K562 (cell line): ENCODE data around the gene CEP70. TPM values are rescaled to one million over a fixed set of nuclear protein-coding genes. Genes with fewer than 3 reads are reported as not detected.
"Not testable (repeated sequence)": the region's sequence is repeated elsewhere in the genome, so short reads cannot be mapped to it uniquely, and the experiment has no call there.

Experiments
- ATAC-seq: fragments of 200-7000 bp; cut with Tn5 transposase; 3 replicates; pipeline ENCODE4 v1.9.1; 2020; ENCODE audit warnings: moderate library complexity
- BruUV-seq: library from RNA; stranded (reverse); fragments of 400-500 nt; replicated peaks from 2 replicates; lab custom pipeline; 2021; lab: Mats Ljungman, UMichigan
- CTCF ChIA-PET: fragments of 300-600 bp; formaldehyde crosslinking; extraction: SDS; loops from one replicate; lab custom pipeline; 2021; ENCODE audit warnings: low intra/inter-chr PET ratio; lab: Yijun Ruan, JAX
- POLR2A ChIA-PET: fragments of 300-600, 350-650 bp; sonication (Branson Sonifier 250); formaldehyde crosslinking; extraction: SDS; loops from one replicate; lab custom pipeline; 2021; ENCODE audit warnings: antibody characterized with exemption, inconsistent platforms; lab: Yijun Ruan, JAX
- DNase-seq, 4 experiments: peaks; one replicate each; pipeline versions ENCODE4 v3.0.0 to v3.0.0-alpha.2; 2011 to 2018; ENCODE audit warnings: low spot score in 3 of 4, mixed read lengths in 3 of 4; ENCODE audit errors: extremely low read depth in 1 of 4
- FAIRE-seq: peaks from 2 replicates; lab custom pipeline; 2011; peaks lifted over from hg19 to GRCh38; lab: Jason Lieb, UNC
- H2AFZ ChIP-seq: 2 replicates; pipeline ENCODE4 v1.6.0; 2011; ENCODE audit warnings: low read depth, low read length, control low read depth, inconsistent platforms
- H3K27ac ChIP-seq: fragments of 200-600 bp; 3 replicates; pipeline ENCODE4 v1.8.0; 2011; ENCODE audit warnings: low read depth, mild to moderate bottlenecking, control low read depth, inconsistent platforms, low read length, moderate library complexity, mixed read lengths; ENCODE audit errors: extremely low read depth
- H3K27me3 ChIP-seq, 2 experiments: fragments of 300-600 bp in 1 of 2; 2 replicates in 1 of 2; 3 replicates in 1 of 2; pipeline versions ENCODE4 v1.6.0 to v1.8.0; 2011; ENCODE audit warnings: inconsistent platforms in 2 of 2, low read length in 2 of 2, mild to moderate bottlenecking in 1 of 2, mixed read lengths in 1 of 2, moderate library complexity in 1 of 2; ENCODE audit not compliant: control insufficient read depth in 2 of 2, insufficient read depth in 2 of 2
- H3K36me3 ChIP-seq: fragments of 300-600 bp; 3 replicates; pipeline ENCODE4 v1.8.0; 2011; ENCODE audit warnings: mild to moderate bottlenecking, low read length, inconsistent platforms; ENCODE audit not compliant: control insufficient read depth, insufficient read depth
- H3K4me1 ChIP-seq, 2 experiments: fragments of 200-600 bp in 1 of 2; replicated peaks in 1 of 2; 2 replicates in 1 of 2; 3 replicates in 1 of 2; pipeline versions ENCODE4 v1.5.1 to v1.8.0; 2011; ENCODE audit warnings: inconsistent platforms in 2 of 2, low read length in 2 of 2, mild to moderate bottlenecking in 1 of 2, mixed read lengths in 1 of 2, moderate library complexity in 1 of 2; ENCODE audit not compliant: control insufficient read depth in 2 of 2, insufficient read depth in 2 of 2
- H3K4me2 ChIP-seq: 2 replicates; pipeline ENCODE4 v1.6.1; 2011; ENCODE audit warnings: low read length, control low read depth, inconsistent platforms, mixed read lengths; ENCODE audit not compliant: insufficient read depth
- H3K4me3 ChIP-seq: fragments of 200-600 bp; sonication (generic), shearing (Covaris generic); 2 replicates; pipeline ENCODE4 v1.5.1; 2016; ENCODE audit warnings: control low read depth, inconsistent platforms
- H3K79me2 ChIP-seq: fragments of 200-600 bp; 3 replicates; pipeline ENCODE4 v1.8.0; 2011; ENCODE audit warnings: low read length, inconsistent platforms; ENCODE audit not compliant: control insufficient read depth, insufficient read depth
- H3K9ac ChIP-seq, 2 experiments: 2 replicates each; pipeline versions ENCODE4 v1.6.0 to v1.6.1; 2011; ENCODE audit warnings: low read depth in 2 of 2, low read length in 2 of 2, control low read depth in 1 of 2, inconsistent platforms in 1 of 2, mild to moderate bottlenecking in 1 of 2, mixed read lengths in 1 of 2; ENCODE audit not compliant: insufficient read depth in 1 of 2
- H3K9me1 ChIP-seq: one replicate; pipeline ENCODE4 v1.6.0; 2011; ENCODE audit warnings: inconsistent platforms, mild to moderate bottlenecking, low read length, moderate library complexity; ENCODE audit not compliant: control insufficient read depth, insufficient read depth
- H3K9me3 ChIP-seq: replicated peaks from 2 replicates; pipeline ENCODE4 v1.5.1; 2011; ENCODE audit warnings: low read depth, low read length, inconsistent platforms; ENCODE audit not compliant: control insufficient read depth, insufficient read depth
- H4K20me1 ChIP-seq: replicated peaks from 2 replicates; pipeline ENCODE4 v1.6.1; 2011; ENCODE audit warnings: low read length, inconsistent platforms, mixed read lengths; ENCODE audit not compliant: control insufficient read depth, insufficient read depth
- CSDE1 ChIP-seq, 2 experiments: fragments of 450-650 bp; IDR thresholded peaks; 2 replicates each; pipeline ENCODE4 v1.6.1; 2016; ENCODE audit warnings: mild to moderate bottlenecking in 1 of 2
- NRF1 ChIP-seq, 2 experiments: fragments of 450-650 bp; IDR thresholded peaks in 1 of 2; conservative IDR thresholded peaks in 1 of 2; 2 replicates each; pipeline ENCODE4 v1.6.1; 2014; ENCODE audit warnings: mild to moderate bottlenecking in 2 of 2
- WGBS: fragments of 100-300 bp; shearing (Covaris generic); methylation state at CpG from one replicate; pipeline ENCODE4 v1.1.6; 2016; ENCODE audit warnings: low coverage, mixed read lengths; ENCODE audit not compliant: insufficient coverage; ENCODE audit errors: missing lambda C conversion rate; 5-methylcytosine and 5-hydroxymethylcytosine counted together
- in situ Hi-C: fragments of 300-500 bp; cut with MboI; formaldehyde crosslinking; loops from 4 replicates; pipeline ENCODE4 v1.15.0; 2018; ENCODE audit warnings: inconsistent platforms, mixed read lengths
- intact Hi-C: fragments of 100-400 bp; cut with micrococcal nuclease; formaldehyde crosslinking; loops from 2 replicates; pipeline ENCODE4 v1.14.2; 2022
- polyA plus RNA-seq, 8 experiments: library from polyadenylated mRNA; depleted of rRNA in 4 of 8; stranded (reverse) in 5 of 8; unstranded in 3 of 8; fragments of >200 nt; fragmentation: Nextera tagmentation in 2 of 8; fragmentation: Illumina TruSeq in 1 of 8; extraction: Ambion mirVana in 2 of 8; extraction: Trizol in 1 of 8; gene quantifications; 2 replicates each; pipeline versions ENCODE4 v1.2.1 to v1.2.3, GENCODE V29; 2011 to 2014; ENCODE audit warnings: inconsistent platforms in 1 of 8, missing spikeins in 1 of 8
- total RNA-seq, 7 experiments: library from RNA; depleted of rRNA in 6 of 7; stranded (reverse); fragments of >200 nt in 6 of 7; fragmentation: Illumina TruSeq in 2 of 7; extraction: Trizol in 2 of 7; gene quantifications; 2 replicates each; pipeline versions ENCODE4 v1.2.1 to v1.2.3, GENCODE V29; 2011 to 2021; ENCODE audit warnings: low replicate concordance in 1 of 7

Gene CEP70
- total and polyA plus RNA-seq, 9 of the 15 experiments (the other 6 are each of a cell fraction or from before 2014, with no cell fraction given): 16.1 to 31.5 (median 23.4) TPM

DNA sequence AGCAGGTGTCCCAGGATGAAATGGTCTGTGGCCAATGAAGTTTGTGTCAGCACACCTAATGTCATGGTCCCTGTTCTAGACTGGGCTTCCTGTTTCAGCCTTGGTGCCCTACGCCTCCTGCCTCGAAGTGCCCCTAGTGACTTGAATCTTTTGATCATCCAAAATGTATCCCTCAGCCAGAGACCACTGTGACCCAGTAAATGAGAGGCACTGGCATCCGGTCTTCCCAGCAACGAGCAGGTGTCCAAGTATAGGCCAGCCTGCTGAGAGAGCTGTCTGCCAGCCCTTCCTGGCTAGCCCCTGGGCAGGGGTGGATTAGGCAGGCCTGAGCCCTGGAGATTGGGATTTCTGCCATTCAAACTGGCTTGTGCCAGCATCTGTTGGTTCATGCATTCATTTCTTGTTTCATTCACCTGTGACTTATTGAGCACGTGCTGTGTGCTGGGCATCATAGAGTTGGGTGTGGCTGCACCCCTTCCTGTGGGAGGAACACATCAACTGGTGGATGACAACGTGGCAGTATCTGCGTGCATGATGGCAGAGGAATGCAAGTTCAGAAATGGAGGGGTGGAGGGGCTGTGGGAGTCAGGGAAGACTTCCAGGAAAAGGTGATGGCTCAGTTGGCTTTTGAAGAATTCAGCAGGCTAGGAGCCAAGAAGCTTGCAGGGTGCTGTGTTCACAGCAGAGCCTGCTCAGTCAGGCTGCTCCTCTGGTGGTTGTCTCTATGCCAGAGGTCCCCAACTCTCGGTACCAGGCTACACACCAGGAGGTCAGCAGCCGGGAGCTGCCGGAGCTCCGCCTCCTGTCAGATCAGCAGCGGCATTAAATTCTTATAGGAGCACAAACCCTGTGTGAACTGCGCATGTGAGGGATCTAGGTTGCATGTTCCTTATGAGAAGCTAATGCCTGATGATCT lies 138.0 kb downstream of the CEP70 start:
- WGBS: 3% methylated on average over 10 of the region's 13 CpGs
- in situ Hi-C loops: no loop called here
- Histone ChIP-seq H2AFZ (no peak overlapping the region), H3K27me3 (peaks cover 6 to 47% of the 10 kb centered on the region in 2 experiments; a peak in 3 of 5 replicates), H3K9me3 (no peaks in the 10 kb centered on the region), H3K9ac (no peak overlapping the region), H3K4me3 (no peak overlapping the region), H3K79me2 (no peaks in the 10 kb centered on the region), H3K27ac (no peak overlapping the region), H3K4me1 (peaks cover 0 to 10% of the 10 kb centered on the region in 2 experiments; a peak in 2 of 5 replicates), H3K4me2 (no peak overlapping the region), H3K36me3 (no peaks in the 10 kb centered on the region), H4K20me1 (0 out of 2 replicates have a peak, but pooled peaks cover 4% of the 10 kb centered on the region), H3K9me1 (no peaks in the 10 kb centered on the region)
- ATAC-seq (no peak), DNase-seq (no peak), FAIRE-seq (no peak)
- CTCF ChIA-PET: no interaction called here
- POLR2A ChIA-PET: interaction anchor here (0.6 kb wide), 2 partner anchors 103 to 1805 kb away, joined by 3 read pairs; no protein-coding TSS in a partner anchor
- TF ChIP-seq NRF1 (conservative IDR thresholded peaks at IDR 0.05 in 1 of 2, IDR thresholded peaks at IDR 0.05 in 1 of 2) (peak; percentile 62 to 69), CSDE1 (IDR thresholded peaks at IDR 0.05) (no peak)
- intact Hi-C loops: no loop called here
- no TSS peak for BruUV-seq

- H2AFZ ChIP-seq, H3K36me3 ChIP-seq, H3K79me2 ChIP-seq, H3K9me1 ChIP-seq, ATAC-seq, FAIRE-seq, H4K20me1 ChIP-seq, CTCF ChIA-PET, H3K4me3 ChIP-seq, H3K27ac ChIP-seq, H3K4me1 ChIP-seq, intact Hi-C loops, in situ Hi-C loops, H3K4me2 ChIP-seq, H3K9ac ChIP-seq, DNase-seq, H3K9me3 ChIP-seq, BruUV-seq: not testable (repeated sequence)
- H3K27me3 ChIP-seq: peaks cover 6 to 49% of the 10 kb centered on the region in 2 experiments; a peak in 3 of 5 replicates
- POLR2A ChIA-PET: interaction anchor here (0.6 kb wide), 1 partner anchor 13 kb away, joined by 3 read pairs; no protein-coding TSS in a partner anchor
- WGBS: 0% methylated on average over 7 of the region's 8 CpGs
These were observed 140.1 kb downstream of the CEP70 start for GRCh38 chr3:138453940-138454339.
